GM19035 (cell line): ENCODE results near the gene CNKSR3.

Experiments
- ATAC-seq: cut with Tn5 transposase; IDR thresholded peaks from one replicate; pipeline ENCODE4 v1.9.1; 2021; ENCODE audit not compliant: unreplicated experiment

The CNKSR3 gene

DNA sequence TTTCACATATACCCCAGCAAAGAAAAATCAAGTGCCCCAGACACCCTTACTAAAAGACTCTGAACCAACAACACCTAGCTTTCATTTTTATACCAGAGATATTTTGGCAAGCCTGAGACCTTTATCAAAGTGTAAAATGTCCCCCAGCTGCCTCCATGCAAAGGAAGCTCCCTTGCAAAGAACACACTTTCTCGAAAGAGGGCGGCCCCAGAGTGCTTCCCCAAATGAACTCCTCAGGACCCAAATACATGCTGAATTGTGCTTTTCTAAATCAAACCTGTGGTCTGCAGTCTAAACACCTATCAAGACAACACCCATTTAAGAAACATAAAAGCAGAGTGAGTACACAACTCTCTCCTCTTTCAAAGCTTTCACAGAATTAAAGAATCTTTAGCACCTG lies 154.4 kb downstream of the CNKSR3 start:
- ATAC-seq = no peak

DNA sequence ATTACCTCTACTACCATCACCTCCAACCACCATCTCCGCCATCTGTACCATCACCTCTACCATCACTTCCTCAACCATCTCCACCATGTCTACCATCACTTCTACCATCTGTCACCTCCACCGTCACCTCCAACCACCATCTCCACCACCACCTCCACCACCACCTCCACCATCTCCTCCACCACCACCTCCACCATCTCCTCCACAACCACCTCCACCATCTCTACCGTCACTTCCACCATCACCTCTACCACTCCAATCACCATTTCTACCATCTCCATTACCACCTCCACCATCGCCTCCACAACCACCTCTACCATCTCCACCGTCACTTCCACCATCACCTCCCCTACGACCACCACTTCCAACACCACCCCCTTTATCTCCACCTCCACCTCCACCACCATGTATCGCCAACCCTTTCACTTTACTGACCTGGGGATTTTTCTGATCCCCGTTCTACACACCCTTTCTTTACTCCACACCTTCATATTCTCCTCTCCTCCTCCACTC lies 156.2 kb downstream of the CNKSR3 start:
- ATAC-seq = no peak

GRCh38 chr6:154353626-154354025 lies 156.9 kb downstream of the CNKSR3 start:
- no peak for ATAC-seq

DNA sequence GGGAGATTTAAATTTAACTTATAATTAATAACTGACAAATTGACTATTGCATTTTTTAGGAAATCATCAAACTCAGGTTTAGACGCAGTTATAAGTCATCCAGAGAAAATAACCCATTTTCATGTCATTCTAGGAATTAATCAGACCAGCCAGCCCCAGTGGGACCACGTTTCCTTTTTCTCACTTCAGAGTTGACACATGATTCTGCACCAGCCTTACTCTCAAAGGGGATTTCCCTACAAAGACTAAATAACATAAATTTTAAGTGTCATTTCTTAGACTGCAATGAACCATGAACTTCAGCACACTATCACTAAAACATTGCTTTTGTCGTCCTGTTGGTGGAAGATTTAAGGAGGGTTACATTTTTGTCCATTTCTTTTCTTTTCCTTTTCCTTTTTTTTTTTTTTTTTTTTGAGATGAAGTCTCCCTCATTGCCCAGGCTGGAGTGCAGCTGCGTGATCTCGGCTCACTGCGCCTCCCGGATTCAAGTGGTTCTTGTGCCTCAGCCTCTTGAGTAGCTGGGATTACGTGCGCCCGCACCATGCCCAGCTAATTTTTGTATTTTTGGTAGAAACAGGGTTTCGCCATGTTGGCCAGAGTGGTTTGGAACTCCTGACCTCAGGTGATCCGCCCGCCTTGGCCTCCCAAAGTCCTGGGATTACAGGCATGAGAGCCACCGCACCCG lies 157.4 kb downstream of the CNKSR3 start:
- peak; percentile 62 for ATAC-seq

GRCh38 chr6:154350293-154350692 lies 160.2 kb downstream of the CNKSR3 start:
- no peak for ATAC-seq

GRCh38 chr6:154347981-154348380 lies 162.5 kb downstream of the CNKSR3 start:
- no peak for ATAC-seq

DNA sequence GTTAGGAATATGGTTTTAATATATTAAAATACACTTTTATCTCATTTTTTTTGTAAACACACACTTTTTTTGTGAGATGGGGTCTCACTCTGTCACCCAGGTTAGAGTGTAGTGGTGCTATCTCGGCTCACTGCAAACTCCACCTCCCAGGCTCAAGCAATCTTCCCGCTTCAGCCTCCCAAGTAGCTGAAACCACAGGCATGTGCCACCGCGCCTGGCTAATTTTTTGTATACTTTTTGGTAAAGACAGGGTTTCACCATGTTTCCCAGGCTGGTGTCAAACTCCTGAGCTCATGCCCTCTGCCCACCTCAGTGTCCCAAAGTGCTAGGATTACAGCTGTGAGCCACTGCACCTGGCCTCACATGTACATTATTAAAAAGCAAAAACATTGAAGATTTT lies 164.7 kb downstream of the CNKSR3 start:
- ATAC-seq = no peak

DNA sequence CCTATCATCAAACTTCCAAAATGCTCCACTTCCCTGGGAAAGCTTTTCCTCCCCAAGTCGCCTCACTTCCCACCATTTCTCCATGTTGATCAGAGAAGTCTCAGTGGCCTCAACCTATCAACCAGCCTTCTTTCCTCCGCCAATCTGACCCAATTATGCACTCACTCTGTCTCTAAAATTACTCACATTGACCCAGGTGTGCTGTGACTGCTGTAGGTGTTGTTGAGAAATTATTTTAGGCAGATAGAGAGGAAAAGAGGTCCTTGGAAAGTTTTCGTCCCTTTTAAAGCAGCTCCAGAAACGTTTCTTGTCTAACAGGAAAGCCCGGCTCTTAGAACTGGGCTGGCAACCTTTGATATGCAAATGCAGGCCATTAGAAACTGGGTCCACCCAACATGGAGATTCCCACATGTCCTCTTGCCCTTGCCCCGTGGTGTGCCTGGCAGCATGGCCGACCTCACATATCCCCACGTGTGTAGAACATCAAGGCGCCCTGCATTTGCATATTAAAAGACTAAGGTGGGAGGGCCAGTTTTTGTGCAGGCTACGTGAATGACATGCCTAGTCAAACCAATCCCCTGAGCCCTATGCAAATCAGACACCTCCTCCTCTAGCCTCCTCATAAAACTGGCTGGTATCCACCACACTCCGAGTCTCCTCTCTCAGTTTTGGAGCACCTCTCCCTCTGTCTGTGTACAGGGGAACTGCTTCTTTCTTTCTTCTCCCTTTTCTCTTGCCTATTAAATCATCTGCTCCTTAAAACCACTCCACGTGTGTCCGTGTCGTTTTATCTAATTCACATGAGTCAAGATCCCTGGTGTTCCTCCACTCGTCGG lies 166.8 kb downstream of the CNKSR3 start:
- no peak for ATAC-seq

- ATAC-seq = no peak
Measured at GRCh38 chr6:154341871-154342270, 168.6 kb downstream of the CNKSR3 start.

GRCh38 chr6:154341336-154341735 lies 169.1 kb downstream of the CNKSR3 start:
- ATAC-seq = no peak
